HCT116 (cell line): Measurements from ENCODE around the gene ALG3. TPM values are rescaled to one million over a fixed set of nuclear protein-coding genes. Genes with fewer than 3 reads are reported as not detected.

ENCODE experiments used
- ATAC-seq: fragments of 200-7000 bp; cut with Tn5 transposase; 2 replicates; pipeline ENCODE4 v1.9.1; 2020; ENCODE audit warnings: mild to moderate bottlenecking, moderate library complexity
- BruUV-seq: library from RNA; stranded (reverse); fragments of 400-500 nt; replicated peaks from 2 replicates; lab custom pipeline; 2021; lab: Mats Ljungman, UMichigan
- CTCF ChIA-PET: fragments of 300-600 bp; sonication (Branson Sonifier 250); formaldehyde crosslinking; loops from one replicate; lab custom pipeline; 2021; ENCODE audit warnings: antibody characterized with exemption; lab: Charles Lee
- POLR2A ChIA-PET: fragments of 300-600, 350-600 bp; sonication (Branson Sonifier 250); formaldehyde crosslinking; loops from one replicate; lab custom pipeline; 2021; ENCODE audit warnings: antibody characterized with exemption; lab: Charles Lee
- RAD21 ChIA-PET, 2 experiments: fragments of 300-600 bp; sonication (Branson Sonifier 250); formaldehyde crosslinking; loops; one replicate each; lab custom pipeline; 2023; ENCODE audit warnings: low total read pairs in 2 of 2; ENCODE audit not compliant: uncharacterized antibody in 2 of 2, unreplicated experiment in 2 of 2, low non-redundant PET in 1 of 2; lab: Charles Lee
- DNase-seq: peaks from one replicate; pipeline ENCODE4 v3.0.0-alpha.2; 2010; ENCODE audit warnings: low read depth, low spot score
- H2AFZ ChIP-seq: fragments of 200-600 bp; shearing (Covaris generic), sonication (generic); 2 replicates; pipeline ENCODE4 v1.6.1; 2017; ENCODE audit warnings: low read depth, mixed run types, mixed read lengths, antibody characterized with exemption, low read length; ENCODE audit not compliant: poor library complexity, severe bottlenecking
- H3K27ac ChIP-seq: 2 replicates; pipeline ENCODE4 v1.5.1; 2012; ENCODE audit warnings: low read depth, low read length
- H3K27me3 ChIP-seq: fragments of 200-600 bp; sonication (generic); 2 replicates; pipeline ENCODE4 v1.6.1; 2016; ENCODE audit warnings: mixed run types, low read length, mixed read lengths; ENCODE audit not compliant: insufficient read depth
- H3K36me3 ChIP-seq, 2 experiments: fragments of 200-500 bp in 1 of 2; fragments of 200-600 bp in 1 of 2; sonication (Bioruptor generic) in 1 of 2; sonication (generic) in 1 of 2; 2 replicates each; pipeline versions ENCODE4 v1.5.1 to v1.6.1; 2014 to 2016; ENCODE audit warnings: low read length in 2 of 2, inconsistent platforms in 1 of 2, mixed read lengths in 1 of 2, mixed run types in 1 of 2; ENCODE audit not compliant: insufficient read depth in 2 of 2, control insufficient read depth in 1 of 2
- H3K4me1 ChIP-seq, 2 experiments: fragments of 200-600 bp in 1 of 2; sonication (generic) in 1 of 2; 2 replicates each; pipeline versions ENCODE4 v1.5.1 to v1.6.1; 2012 to 2017; ENCODE audit warnings: low read length in 2 of 2, inconsistent platforms in 1 of 2, mild to moderate bottlenecking in 1 of 2, mixed read lengths in 1 of 2, mixed run types in 1 of 2, moderate library complexity in 1 of 2; ENCODE audit not compliant: insufficient read depth in 2 of 2, control insufficient read depth in 1 of 2
- H3K4me2 ChIP-seq: fragments of 200-600 bp; sonication (generic); 2 replicates; pipeline ENCODE4 v1.6.1; 2017; ENCODE audit warnings: mixed run types, low read length, mixed read lengths
- H3K4me3 ChIP-seq, 2 experiments: fragments of 200-600 bp in 1 of 2; sonication (generic) in 1 of 2; replicated peaks in 1 of 2; 2 replicates each; pipeline ENCODE4 v1.5.1; 2011 to 2016; ENCODE audit warnings: low read length in 2 of 2, control low read depth in 1 of 2, low read depth in 1 of 2, mild to moderate bottlenecking in 1 of 2, mixed read lengths in 1 of 2, mixed run types in 1 of 2
- H3K79me2 ChIP-seq: fragments of 200-600 bp; sonication (generic); 2 replicates; pipeline ENCODE4 v1.6.1; 2017; ENCODE audit warnings: mild to moderate bottlenecking, mixed run types, low read length, moderate library complexity, mixed read lengths; ENCODE audit not compliant: insufficient read depth
- H3K9ac ChIP-seq: fragments of 200-600 bp; sonication (generic); 2 replicates; pipeline ENCODE4 v1.6.1; 2016; ENCODE audit warnings: low read length, mixed read lengths
- H3K9me2 ChIP-seq: fragments of 200-600 bp; sonication (generic), shearing (Covaris generic); 2 replicates; pipeline ENCODE4 v1.6.1; 2017; ENCODE audit warnings: mixed run types, mild to moderate bottlenecking, moderate library complexity; ENCODE audit not compliant: insufficient read depth
- H3K9me3 ChIP-seq, 2 experiments: fragments of 200-500 bp in 1 of 2; fragments of 200-600 bp in 1 of 2; sonication (Bioruptor generic) in 1 of 2; sonication (generic) in 1 of 2; 2 replicates each; pipeline ENCODE4 v1.6.1; 2014 to 2017; ENCODE audit warnings: low read length in 2 of 2, mixed read lengths in 2 of 2, inconsistent platforms in 1 of 2, low read depth in 1 of 2, mild to moderate bottlenecking in 1 of 2, mixed run types in 1 of 2, moderate library complexity in 1 of 2; ENCODE audit not compliant: control insufficient read depth in 1 of 2, insufficient read depth in 1 of 2
- H4K20me1 ChIP-seq: fragments of 200-600 bp; sonication (generic), shearing (Covaris generic); 2 replicates; pipeline ENCODE4 v1.6.1; 2017; ENCODE audit warnings: mixed run types, mild to moderate bottlenecking, moderate library complexity; ENCODE audit not compliant: insufficient read depth
- CBX3 ChIP-seq: IDR thresholded peaks from 2 replicates; pipeline ENCODE4 v1.6.1; 2012; ENCODE audit warnings: low read depth
- CEBPB ChIP-seq: IDR thresholded peaks from 2 replicates; pipeline ENCODE4 v1.6.1; 2012; ENCODE audit warnings: low read depth
- CTCF ChIP-seq, 3 experiments: fragments of 200-600 bp in 1 of 3; sonication (generic) in 1 of 3; IDR thresholded peaks in 2 of 3; conservative IDR thresholded peaks in 1 of 3; 2 replicates each; pipeline ENCODE4 v1.5.1; 2012 to 2017; ENCODE audit warnings: low read depth in 2 of 3, low read length in 2 of 3, antibody characterized with exemption in 1 of 3, borderline replicate concordance in 1 of 3, control low read depth in 1 of 3, mild to moderate bottlenecking in 1 of 3, mixed read lengths in 1 of 3, mixed run types in 1 of 3, moderate library complexity in 1 of 3; ENCODE audit not compliant: insufficient read depth in 1 of 3
- EGR1 ChIP-seq: IDR thresholded peaks from 2 replicates; pipeline ENCODE4 v1.6.1; 2012; ENCODE audit warnings: low read depth
- ELF1 ChIP-seq: IDR thresholded peaks from 2 replicates; pipeline ENCODE4 v1.6.1; 2012; ENCODE audit warnings: low read depth, borderline replicate concordance
- EZH2 ChIP-seq: fragments of 200-600 bp; sonication (generic); IDR thresholded peaks from 2 replicates; pipeline ENCODE4 v1.6.1; 2017; ENCODE audit warnings: antibody characterized with exemption, mixed run types
- EZH2phosphoT487 ChIP-seq: fragments of 200-600 bp; IDR thresholded peaks from 2 replicates; pipeline ENCODE4 v1.6.1; 2018; ENCODE audit warnings: antibody characterized with exemption, borderline replicate concordance
- FOSL1 ChIP-seq: IDR thresholded peaks from 2 replicates; pipeline ENCODE4 v1.6.1; 2012; ENCODE audit warnings: low read depth
- JUND ChIP-seq: IDR thresholded peaks from 2 replicates; pipeline ENCODE4 v1.6.1; 2012
- POLR2A ChIP-seq: IDR thresholded peaks from 2 replicates; pipeline ENCODE4 v1.7.0; 2011; ENCODE audit warnings: borderline replicate concordance; ENCODE audit not compliant: insufficient read depth, insufficient read length; ENCODE audit errors: extremely low read depth
- SIN3A ChIP-seq: IDR thresholded peaks from 2 replicates; pipeline ENCODE4 v1.6.1; 2012; ENCODE audit warnings: low read depth
- TCF7L2 ChIP-seq: IDR thresholded peaks from 2 replicates; pipeline ENCODE4 v1.7.0; 2011; ENCODE audit warnings: borderline replicate concordance, inconsistent platforms; ENCODE audit not compliant: insufficient read depth, insufficient read length; ENCODE audit errors: extremely low read depth
- ZFX ChIP-seq: fragments of 450-650 bp; IDR thresholded peaks from 2 replicates; pipeline ENCODE4 v1.6.1; 2017
- ZNF274 ChIP-seq: fragments of 200-500 bp; sonication (Bioruptor generic); IDR thresholded peaks from 2 replicates; pipeline ENCODE4 v1.6.1; 2014; ENCODE audit warnings: mild to moderate bottlenecking, low read depth, low read length, inconsistent platforms
- intact Hi-C: fragments of 100-400 bp; cut with micrococcal nuclease; formaldehyde crosslinking; loops from 2 replicates; pipeline ENCODE4 v1.10.0; 2022
- total RNA-seq: library from RNA; stranded (reverse); gene quantifications from one replicate; pipeline ENCODE4 v1.2.1, GENCODE V29; 2021; ENCODE audit not compliant: unreplicated experiment
- TF ChIP-seq, protein P1 (sequence below): IDR thresholded peaks from 2 replicates; pipeline ENCODE4 v1.6.1; 2012; ENCODE audit warnings: low read depth
- TF ChIP-seq, protein P2 (sequence below): IDR thresholded peaks from 2 replicates; pipeline ENCODE4 v1.6.1; 2012
- TF ChIP-seq, protein P3 (sequence below): IDR thresholded peaks from 2 replicates; pipeline ENCODE4 v1.6.1; 2012

ALG3 gene
- total RNA-seq, 1 experiment from 2014 or later = 56.6 TPM

DNA sequence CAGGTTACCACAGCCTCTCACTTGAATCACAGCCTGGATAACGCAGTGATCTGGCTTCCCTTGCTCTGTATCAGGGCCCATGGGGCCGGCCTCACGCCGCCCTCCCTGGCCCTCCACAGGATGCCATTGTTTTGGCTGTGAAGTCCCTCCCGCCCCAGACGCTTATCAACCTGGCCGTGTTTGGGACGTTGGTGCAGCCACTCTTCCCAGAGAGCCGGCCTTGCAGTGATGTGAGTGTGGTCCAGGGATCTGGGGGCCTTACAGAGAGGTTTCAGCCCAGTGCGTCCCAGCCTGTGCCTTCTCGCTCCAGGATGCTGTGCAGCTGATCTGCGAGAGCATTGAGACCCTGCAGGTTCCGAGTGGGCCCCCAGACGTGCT is 12.7 kb downstream of the ALG3 start:
- Histone ChIP-seq H3K9ac (no peak overlapping the region), H4K20me1 (no peaks in the 10 kb centered on the region), H3K79me2 (no peaks in the 10 kb centered on the region), H3K27me3 (no peaks in the 10 kb centered on the region), H3K27ac (no peak overlapping the region), H3K36me3 (no peaks in the 10 kb centered on the region), H3K9me2 (no peaks in the 10 kb centered on the region), H3K4me1 (peaks cover 12 to 17% of the 10 kb centered on the region in 2 experiments), H2AFZ (no peak overlapping the region), H3K4me2 (no peak overlapping the region), H3K4me3 (no peak overlapping the region), H3K9me3 (no peaks in the 10 kb centered on the region)
- intact Hi-C loops = no loop called here
- CTCF ChIA-PET = no interaction called here
- BruUV-seq = no TSS peak
- DNase-seq (no peak), ATAC-seq (no peak)
- no peak for TF ChIP-seq POLR2A
- TF ChIP-seq, protein P1, sequence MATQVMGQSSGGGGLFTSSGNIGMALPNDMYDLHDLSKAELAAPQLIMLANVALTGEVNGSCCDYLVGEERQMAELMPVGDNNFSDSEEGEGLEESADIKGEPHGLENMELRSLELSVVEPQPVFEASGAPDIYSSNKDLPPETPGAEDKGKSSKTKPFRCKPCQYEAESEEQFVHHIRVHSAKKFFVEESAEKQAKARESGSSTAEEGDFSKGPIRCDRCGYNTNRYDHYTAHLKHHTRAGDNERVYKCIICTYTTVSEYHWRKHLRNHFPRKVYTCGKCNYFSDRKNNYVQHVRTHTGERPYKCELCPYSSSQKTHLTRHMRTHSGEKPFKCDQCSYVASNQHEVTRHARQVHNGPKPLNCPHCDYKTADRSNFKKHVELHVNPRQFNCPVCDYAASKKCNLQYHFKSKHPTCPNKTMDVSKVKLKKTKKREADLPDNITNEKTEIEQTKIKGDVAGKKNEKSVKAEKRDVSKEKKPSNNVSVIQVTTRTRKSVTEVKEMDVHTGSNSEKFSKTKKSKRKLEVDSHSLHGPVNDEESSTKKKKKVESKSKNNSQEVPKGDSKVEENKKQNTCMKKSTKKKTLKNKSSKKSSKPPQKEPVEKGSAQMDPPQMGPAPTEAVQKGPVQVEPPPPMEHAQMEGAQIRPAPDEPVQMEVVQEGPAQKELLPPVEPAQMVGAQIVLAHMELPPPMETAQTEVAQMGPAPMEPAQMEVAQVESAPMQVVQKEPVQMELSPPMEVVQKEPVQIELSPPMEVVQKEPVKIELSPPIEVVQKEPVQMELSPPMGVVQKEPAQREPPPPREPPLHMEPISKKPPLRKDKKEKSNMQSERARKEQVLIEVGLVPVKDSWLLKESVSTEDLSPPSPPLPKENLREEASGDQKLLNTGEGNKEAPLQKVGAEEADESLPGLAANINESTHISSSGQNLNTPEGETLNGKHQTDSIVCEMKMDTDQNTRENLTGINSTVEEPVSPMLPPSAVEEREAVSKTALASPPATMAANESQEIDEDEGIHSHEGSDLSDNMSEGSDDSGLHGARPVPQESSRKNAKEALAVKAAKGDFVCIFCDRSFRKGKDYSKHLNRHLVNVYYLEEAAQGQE = no peak
- TF ChIP-seq EZH2phosphoT487 = no peak
- no peak for TF ChIP-seq CBX3
- TF ChIP-seq, protein P2, sequence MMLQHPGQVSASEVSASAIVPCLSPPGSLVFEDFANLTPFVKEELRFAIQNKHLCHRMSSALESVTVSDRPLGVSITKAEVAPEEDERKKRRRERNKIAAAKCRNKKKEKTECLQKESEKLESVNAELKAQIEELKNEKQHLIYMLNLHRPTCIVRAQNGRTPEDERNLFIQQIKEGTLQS = no peak
- TF ChIP-seq ZNF274 = no peak
- TF ChIP-seq, protein P3, sequence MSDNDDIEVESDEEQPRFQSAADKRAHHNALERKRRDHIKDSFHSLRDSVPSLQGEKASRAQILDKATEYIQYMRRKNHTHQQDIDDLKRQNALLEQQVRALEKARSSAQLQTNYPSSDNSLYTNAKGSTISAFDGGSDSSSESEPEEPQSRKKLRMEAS = no peak
- TF ChIP-seq JUND = no peak
- TF ChIP-seq FOSL1 = no peak
- TF ChIP-seq TCF7L2 = no peak
- no peak for TF ChIP-seq ELF1
- no peak for TF ChIP-seq CEBPB
- no peak for TF ChIP-seq ZFX
- no peak for TF ChIP-seq CTCF (IDR thresholded peaks at IDR 0.05 in 2 of 3, conservative IDR thresholded peaks at IDR 0.05 in 1 of 3; ENCODE audit: borderline replicate concordance in 1 of 3, insufficient read depth in 1 of 3, low read depth in 2 of 3, low read length in 2 of 3)
- TF ChIP-seq EZH2 = no peak
- no peak for TF ChIP-seq EGR1
- TF ChIP-seq SIN3A = no peak
- POLR2A ChIA-PET = no interaction called here
- RAD21 ChIA-PET = interaction anchor here in 1 of 2 experiments (0.6 kb wide), 1 partner anchor 53 kb away, joined by 3 read pairs; no protein-coding TSS in a partner anchor
